HG02840 (cell line): ENCODE measurements around the gene TACR2.
A peak's percentile ranks its signal among the peaks of the same experiment; 100 is the strongest.
"Not testable (repeated sequence)": the region's sequence is repeated elsewhere in the genome, so short reads cannot be mapped to it uniquely, and the experiment has no call there.

ENCODE experiments used
- ATAC-seq: cut with Tn5 transposase; IDR thresholded peaks from one replicate; pipeline ENCODE4 v1.9.1; 2021; ENCODE audit warnings: mild to moderate bottlenecking, moderate library complexity, moderate number of reproducible peaks; ENCODE audit not compliant: unreplicated experiment, low FRiP score

Gene TACR2

DNA sequence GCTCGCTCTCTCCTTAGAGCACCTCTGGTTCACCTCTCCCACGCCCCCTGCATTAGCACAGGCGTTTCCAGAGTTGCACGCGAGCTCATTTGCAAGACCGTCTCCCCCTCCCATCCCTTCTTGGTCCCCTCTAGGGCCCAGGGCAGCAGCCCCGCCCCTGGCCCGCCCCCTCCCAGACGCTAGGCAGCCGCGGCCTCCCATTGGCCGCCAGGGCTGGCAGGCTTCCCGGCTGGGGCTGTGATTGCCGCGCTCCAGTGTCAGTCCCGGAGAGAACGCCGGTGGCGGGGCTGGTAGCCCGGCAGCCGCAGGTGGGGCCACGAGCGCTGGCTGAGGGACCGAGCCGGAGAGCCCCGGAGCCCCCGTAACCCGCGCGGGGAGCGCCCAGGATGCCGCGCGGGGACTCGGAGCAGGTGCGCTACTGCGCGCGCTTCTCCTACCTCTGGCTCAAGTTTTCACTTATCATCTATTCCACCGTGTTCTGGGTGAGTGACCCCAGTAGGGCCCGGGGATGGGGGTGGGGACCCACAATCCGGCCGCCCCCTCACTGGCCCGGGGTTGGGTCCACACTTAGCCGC lies 34.6 kb upstream of the TACR2 start, which contains the start of gene TSPAN15:
Gene TSPAN15, plus strand, starts transcription at position 257 of the 575 bp plus-strand sequence. Its CDS starts 130 bp downstream, at position 387.
- peak; percentile 56 for ATAC-seq

DNA sequence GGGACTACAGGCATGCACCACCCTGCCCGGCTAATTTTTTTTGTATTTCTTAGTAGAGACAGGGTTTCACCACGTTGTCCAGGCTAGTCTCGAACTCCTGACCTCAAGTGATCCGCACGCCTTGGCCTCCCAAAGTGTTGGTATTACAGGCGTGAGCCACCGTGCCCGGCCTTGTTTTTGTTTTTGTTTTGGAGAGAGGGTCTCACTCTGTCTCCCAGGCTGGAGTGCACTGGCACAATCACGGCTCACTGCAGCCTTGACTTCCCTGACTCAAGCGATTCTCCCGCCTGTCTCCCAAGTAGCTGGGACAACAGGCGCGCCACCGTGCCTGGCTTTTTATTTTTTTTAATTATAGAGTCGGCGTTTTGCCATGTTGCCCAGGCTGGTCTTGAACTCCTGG lies 33.7 kb upstream of the TACR2 start:
- ATAC-seq, result not testable (repeated sequence)

DNA sequence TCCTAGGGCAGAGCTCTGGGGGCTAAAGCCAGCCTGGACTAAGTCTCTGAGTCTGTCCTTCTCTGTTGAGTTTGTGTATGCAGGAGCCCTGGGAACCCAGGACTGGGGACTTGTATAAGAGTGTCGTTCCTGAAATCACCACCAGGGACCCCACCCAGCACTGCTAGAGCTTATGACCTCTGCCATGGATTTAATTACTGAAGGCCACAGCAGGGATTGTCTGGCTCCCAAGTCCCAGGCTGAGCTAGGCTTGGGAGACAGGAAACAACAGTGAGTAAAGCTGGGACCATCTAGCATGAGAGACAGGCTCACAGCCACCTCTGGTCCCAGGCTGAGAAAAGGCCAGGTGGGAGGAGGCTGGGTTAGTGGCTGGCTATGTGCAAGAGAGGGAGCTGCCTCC lies 33.1 kb upstream of the TACR2 start:
- no peak for ATAC-seq

DNA sequence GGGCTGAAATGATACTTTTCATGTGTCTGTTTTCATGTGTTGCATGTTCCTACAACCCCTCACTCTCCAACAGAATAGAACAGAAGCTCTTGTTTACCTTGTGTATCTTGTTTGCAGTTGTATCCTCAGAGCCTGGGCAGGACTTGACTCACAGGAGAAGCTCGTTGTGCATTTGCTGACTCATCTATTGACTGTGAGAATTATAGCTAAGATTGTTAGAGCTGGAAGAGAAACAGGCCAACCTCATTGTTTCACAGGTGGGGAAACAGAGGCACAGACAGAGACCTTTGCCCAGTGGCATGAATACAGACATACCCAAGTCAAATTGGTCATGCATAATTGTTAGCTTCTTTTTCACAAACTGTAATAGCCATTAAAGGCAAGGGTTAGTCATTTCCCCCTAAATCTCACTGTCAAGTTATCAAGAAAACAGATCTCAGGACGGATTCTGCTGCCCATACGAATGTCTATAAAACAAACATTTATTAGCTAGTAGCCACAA lies 30.0 kb upstream of the TACR2 start:
- ATAC-seq, result no peak

DNA sequence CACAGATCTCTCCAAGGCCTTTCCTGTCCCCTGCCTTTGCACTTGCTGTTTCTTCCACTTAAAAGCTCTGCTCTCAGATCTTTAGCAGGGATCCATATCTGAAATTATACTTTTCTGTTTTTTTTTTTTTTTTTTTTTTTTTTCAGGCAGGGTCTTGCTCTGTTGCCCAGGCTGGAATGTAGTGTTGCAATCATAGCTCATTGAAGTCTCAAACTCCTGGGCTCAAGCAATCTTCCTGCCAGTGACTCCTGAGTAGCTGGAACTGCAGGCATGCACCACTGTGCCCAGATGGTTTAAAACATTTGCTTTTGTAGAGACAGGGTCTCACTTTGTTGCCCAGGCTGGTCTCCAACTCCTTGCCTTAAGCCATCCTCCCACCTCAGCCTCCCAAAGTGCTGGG lies 29.5 kb upstream of the TACR2 start:
- no peak for ATAC-seq

DNA sequence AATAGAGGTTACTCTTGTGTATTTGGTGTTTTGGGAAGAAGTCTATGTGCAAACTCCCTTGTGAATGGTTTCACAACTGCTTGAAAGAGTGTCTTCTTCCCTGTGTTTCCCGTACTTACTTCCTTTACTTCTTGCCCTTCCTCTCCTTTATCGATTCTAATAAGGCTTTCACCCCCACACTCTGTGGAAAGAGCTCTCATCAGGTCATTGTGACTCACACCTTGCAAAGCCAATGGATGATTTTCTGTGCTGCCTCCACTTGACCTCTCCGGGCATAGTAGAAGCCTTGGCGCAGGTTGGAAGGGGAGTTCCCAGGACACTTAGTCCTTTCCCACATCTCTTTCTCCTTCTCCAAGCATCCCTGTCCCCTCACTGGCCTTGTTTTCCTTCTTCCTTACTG lies 28.3 kb upstream of the TACR2 start:
- no peak for ATAC-seq

DNA sequence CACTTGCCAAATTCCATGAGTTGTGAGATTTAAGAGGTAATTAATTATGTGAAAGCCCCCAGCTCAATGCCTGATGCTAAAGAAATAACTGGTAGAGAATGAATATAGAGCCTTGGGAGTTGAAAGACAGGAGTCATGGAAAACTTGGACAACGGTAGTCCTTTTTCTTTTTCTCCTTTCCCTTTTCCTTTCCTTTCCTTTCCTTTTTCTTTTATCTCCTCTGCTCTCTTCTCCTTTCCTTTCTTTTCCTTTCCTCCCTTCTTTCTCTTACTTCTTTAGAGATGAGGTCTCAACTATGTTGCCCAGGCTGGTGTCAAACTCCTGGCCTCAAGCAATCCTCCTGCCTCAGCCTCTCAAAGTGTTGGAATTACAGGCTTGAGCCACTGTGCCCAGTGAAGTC lies 26.6 kb upstream of the TACR2 start:
- no peak for ATAC-seq

DNA sequence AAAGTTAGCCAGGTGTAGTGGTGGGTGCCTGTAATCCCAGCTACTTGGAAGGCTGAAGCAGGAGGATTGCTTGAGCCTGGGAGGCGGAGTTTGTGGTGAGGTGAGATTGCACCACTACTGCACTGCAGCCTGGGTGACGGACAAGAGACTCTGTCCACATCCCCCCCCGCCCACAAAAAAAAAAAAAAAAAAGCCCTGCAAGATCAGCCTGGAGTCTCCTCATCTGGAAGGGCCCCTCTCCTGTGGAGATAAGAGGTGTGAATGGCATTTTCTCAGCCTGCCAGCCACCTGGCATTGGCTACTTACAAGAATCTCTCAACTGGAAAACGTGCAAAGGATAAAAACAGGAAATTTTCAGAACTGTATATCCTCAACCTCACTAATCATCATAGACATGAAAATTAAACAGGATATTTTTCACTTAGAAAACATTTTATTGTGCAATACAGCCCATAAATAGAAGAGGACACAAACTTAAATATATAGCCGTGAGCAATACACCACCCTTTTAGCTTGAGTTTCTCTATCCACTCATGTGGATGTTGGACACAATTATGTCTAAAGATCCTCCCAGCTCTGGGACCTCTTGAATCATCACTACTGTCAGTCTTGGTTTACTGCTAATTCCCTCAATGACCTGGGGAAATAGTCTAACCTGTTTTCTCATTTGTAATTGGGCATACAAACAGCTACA lies 23.2 kb upstream of the TACR2 start:
- no peak for ATAC-seq

DNA sequence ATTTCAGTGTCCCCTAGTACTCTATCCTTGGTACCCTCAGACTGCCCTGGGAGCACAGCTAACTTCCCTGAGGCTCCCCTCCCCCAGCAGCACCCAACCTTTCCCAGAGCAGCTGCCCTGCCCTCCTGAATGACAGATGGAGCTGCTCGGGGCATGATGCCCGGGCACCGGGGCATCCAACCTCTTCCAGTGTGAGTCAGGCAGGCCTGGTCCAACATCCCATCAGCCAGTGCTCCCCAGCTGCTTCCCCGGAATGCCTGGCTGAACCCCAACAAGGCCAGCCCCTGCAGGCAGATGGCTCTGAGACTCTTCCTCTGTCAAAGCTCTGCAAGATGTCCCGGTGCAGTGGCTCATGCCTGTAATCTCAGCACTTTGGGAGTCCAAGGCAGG lies 22.6 kb upstream of the TACR2 start:
- no peak for ATAC-seq

DNA sequence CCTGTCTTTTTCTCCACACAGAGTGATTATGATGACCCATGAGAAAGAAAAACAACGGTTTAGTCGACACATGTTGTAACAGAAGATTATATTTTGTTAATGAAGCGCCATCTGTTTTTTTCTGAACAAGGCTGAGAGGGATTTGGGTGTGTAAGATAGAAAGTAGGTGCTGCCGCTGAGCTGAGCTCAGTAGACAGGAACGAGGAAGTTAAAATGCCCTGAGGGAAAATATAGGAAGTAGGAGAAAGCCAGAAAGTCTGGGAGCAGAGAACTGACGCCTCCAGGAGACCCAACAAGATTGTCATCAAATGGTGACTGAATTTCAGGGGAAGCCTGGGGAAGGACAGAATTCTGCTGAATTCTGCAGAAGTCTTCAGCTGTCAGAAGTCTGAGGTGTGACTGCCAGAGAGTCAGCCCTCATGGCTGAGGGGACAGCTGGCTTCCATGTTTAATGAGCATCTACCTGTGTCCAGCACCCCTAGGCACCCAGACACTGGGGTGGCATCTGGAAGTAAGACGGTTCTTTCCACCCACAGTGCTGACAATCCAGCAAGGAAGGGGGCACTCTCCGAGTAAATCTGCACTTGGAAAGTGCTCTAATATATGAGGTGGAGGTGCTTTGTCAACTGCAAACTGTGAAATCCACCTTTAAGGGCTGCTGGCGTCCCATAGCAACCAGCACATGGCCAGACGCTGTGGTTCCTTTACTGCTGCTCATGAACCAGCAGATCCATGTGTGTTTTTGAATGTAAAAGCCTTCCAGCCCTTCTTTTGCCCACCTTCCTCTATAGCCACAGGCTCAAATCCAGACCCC lies 22.0 kb upstream of the TACR2 start:
- ATAC-seq, result no peak

DNA sequence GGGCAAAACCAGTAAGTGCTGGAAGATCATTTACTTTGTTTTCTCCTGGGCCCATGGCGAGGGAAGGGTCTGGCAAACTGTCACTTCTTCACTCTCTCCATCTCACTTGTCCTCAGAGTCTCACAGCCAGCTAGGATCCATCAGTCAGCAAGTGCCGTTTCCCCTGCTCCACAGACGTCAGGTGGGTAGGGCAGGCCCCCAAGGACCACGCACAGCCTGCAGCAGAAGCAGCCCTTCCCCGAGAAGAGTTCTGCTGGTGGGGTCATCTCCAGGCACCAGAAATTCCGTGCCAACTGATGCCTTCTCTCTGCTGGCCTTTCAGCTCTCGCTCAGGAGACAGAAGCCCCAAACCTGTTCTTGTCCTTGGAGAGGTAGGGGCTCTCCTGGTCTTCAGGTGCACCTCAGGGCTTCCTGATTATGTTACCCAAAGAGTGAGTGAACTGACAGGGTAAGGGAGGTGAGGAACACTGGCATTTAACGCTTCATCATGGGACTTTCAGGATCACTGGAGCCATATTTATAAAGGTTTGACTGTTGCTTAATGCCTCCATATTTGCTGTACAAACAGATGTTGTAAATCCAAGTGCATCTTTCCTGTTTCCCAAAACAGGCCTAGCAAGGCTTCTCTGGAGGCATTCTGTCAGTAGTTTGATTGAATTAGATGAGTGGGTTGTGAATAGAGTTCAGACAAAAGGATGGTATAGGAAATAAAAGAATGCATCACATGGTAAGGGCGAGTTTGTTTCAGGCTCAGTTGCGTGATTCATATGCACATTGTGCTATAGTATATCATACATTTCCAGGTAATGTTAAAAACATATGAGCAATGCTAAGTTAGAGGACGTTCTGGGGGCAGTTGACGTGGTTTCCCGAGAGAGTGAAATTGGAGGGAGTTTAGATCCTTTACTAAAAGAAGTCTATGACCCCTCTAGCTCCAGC lies 20.9 kb upstream of the TACR2 start:
- ATAC-seq, result no peak

DNA sequence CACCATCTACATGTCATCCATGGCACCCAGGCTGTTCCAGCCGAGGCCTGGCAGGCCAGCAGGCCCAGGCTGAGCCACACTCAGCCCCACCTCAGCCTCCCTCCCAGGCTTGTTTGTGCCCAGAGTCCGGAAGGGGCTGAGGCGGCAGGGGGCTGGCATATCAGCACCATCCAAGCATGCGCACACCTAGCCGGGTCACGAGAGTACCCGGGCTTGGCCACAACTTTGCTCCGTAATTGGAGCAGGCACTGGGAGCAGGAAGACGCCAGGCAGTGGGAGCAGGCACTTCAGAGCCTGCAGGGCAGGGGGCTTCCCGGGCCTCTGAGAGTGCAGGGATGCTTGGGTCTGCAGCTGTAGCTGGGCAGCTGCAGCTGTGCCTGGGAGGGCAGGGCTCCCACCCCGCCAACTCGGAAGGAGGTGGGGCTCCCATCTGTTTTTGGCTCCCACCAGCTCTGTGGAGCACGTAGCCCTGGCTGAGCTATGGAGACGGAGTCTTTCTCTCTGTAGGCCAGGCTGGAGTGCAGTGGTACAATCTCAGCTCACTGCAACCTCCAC lies 19.3 kb upstream of the TACR2 start:
- no peak for ATAC-seq

DNA sequence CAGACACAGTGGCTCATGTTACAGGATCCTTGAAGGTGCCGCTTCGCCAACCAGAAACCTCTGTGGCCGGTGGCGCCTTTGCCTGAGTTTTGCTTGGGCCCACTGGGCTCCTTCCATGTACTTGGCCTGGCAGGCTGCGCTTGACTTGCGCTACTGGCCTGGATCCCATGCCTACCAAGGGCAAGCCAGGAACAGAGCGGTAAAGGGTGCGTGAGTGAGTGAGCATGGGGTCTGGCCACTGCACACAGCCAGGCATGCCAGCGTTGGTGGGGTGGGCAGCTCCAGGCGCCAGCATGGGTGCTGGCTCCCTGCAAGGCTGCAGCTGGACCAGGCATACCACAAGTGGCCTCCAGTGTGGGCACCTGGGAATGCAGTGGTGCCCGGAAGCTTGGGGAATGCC lies 18.2 kb upstream of the TACR2 start:
- no peak for ATAC-seq

DNA sequence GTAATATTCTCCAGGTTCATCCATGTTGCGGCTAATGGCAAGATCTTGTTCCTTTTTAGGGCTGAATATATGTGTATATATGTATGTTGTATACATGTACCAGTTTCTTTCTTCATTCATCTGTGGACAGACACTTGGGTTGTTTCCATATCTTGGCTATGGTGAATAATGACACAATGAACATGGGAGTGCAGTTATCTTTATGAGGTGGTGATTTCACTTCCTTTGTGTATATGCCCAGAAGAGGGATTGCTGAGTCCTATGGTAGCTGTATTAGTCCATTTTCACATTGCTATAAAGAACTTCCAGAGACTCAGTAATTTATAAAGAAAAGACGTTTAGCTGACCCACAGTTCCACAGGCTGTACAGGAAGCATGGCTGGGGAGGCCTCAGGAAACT lies 17.5 kb upstream of the TACR2 start:
- ATAC-seq, result no peak

DNA sequence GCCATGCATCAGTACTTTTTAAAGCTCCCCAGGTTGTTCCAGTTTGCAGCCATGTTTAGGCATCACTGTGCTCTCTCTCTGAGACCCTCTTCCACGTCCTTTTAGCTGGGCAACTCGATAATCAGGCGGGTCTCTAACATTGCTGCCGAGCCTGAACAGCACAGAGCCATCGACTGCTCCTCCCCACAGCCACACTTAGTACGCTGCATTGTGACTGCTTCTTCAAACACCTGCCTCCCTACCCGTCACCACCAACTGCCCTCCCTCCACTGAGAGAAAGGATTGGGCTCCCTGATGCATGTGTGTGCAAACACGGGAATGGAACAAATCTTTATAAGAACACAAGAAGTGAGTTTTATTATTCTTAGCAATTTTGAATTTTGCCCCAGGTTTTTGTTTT lies 11.4 kb upstream of the TACR2 start:
- no peak for ATAC-seq

DNA sequence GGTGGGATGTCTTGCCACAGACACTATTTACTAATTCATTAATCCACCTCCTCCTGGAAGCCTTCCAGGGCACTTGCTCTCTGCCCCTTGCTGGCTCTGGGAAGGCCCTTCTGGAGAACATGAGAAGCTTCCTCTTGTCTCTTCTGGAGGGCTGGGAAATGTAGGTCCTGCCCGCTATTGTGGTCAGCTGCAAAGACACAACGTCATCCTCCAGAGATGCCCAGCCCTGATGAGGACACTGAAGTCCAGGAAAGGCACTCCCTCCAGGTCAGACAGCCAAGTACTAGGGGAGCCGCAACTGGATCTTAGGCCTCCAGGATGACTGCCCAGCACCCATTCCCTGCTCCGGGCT lies 9.6 kb upstream of the TACR2 start:
- no peak for ATAC-seq

DNA sequence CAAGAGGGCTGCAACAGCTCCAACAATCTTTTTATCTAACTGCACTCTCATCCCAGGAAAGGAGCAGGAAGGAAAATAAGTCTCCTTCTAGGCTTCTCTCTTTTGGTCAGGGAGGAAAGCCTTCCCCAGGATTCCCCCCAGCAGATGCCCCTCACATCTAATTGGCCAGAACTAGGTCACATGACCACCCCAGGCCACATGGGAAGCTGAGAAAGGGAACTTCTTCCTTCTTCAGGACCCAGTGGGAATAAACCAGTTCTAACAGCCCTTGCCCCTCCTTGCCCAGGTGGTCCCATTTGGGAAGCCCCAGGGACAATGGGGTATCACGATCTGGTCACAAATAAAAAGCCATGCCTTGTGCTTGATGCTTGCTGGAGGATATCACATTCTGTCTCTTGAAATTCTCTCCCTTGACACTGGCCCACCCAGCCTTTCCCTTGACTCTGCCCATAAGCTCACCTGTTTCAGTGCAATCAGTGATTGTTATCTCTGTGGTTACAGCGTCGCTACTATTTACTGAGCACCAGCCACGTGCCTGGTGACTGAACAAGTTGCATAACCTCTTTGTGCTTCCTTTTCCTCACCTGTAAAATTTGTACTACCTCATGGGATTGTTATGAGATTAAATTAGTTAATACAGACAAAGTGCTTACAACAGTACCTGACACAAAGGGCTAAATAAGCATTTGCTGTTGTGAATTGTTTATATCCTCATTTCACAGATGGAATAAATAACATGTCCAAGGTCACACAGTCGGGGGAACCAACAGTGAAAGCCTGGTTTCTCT lies 9.0 kb upstream of the TACR2 start:
- ATAC-seq, result no peak

DNA sequence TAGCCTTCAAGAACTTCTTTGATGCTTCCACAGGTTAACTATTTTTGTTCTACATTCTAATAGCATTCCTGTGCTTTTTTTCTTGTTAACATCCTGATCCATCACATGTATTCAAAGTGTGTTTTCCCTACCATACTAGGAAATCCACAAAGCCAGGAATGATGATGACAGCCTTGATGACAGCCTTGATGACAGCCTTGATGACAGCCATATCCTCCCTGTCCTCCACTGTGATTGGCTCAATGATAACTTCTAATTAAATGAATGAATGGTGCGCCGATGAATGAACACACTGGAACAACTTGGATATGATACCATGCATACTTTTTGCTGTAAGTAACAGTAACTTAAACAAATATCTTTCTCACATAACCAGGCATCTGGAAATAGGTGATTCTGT lies 8.3 kb upstream of the TACR2 start:
- no peak for ATAC-seq

DNA sequence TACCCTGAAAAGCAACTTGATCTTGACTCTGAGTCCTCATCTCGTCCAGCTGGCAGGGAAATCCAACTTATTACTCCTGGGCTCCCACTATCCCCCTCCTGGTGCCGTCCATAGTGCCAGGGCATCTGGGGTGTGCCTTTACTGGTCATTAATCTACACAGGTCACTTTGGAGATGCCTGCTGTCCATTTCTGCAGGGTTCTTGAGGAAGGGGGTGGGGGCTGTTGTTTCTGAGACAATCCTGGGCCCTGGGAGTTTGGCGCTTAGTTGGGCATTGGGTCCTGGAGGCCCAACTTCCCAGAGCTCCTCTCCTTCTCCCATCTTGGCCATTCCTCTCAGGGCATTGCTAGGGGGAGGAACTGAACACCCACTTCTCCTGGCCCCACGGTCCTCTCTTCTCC lies 6.0 kb upstream of the TACR2 start:
- ATAC-seq, result no peak
